ENCODE results near the gene CNNM3. TPM values are rescaled to one million over a fixed set of nuclear protein-coding genes. Genes with fewer than 3 reads are reported as not detected.

The CNNM3 gene
- total RNA-seq, 1 donor from 2014 or later, result 13.5 TPM

GRCh38 chr2:96813656-96814055 is 2.4 kb upstream of the CNNM3 start:
- DNase-seq (no peak), ATAC-seq (ENCODE audit: poor library complexity) (no peak)
- intact Hi-C loops (cut with DNase I), result no loop called here

GRCh38 chr2:96815326-96816126 is 542 bp upstream of the CNNM3 start:
- intact Hi-C loops (cut with DNase I), result no loop called here
- no peak for ATAC-seq (ENCODE audit: poor library complexity)
- no peak for DNase-seq

- DNase-seq (no peak), ATAC-seq (ENCODE audit: poor library complexity) (no peak)
- intact Hi-C loops (cut with DNase I), result no loop called here
These were observed 1.0 kb downstream of the CNNM3 start for GRCh38 chr2:96816836-96817702.

- no peak for DNase-seq
- intact Hi-C loops (cut with DNase I), result no loop called here
- no peak for ATAC-seq (ENCODE audit: poor library complexity)
These were observed 1.8 kb downstream of the CNNM3 start for GRCh38 chr2:96817882-96818281.

GRCh38 chr2:96819128-96819875 is 3.2 kb downstream of the CNNM3 start:
- intact Hi-C loops (cut with DNase I), result no loop called here
- ATAC-seq (ENCODE audit: poor library complexity), result peak; percentile 49
- peak; percentile 63 for DNase-seq

- DNase-seq (no peak), ATAC-seq (ENCODE audit: poor library complexity) (no peak)
- intact Hi-C loops (cut with DNase I), result no loop called here
These were observed 3.9 kb downstream of the CNNM3 start for GRCh38 chr2:96819876-96820511.

- ATAC-seq (ENCODE audit: poor library complexity) (no peak), DNase-seq (no peak)
- intact Hi-C loops (cut with DNase I), result no loop called here
These were observed 5.1 kb downstream of the CNNM3 start for GRCh38 chr2:96821113-96821675.

GRCh38 chr2:96822786-96823185 is 6.7 kb downstream of the CNNM3 start:
- peak; percentile 8 for ATAC-seq (ENCODE audit: poor library complexity)
- no peak for DNase-seq
- intact Hi-C loops (cut with DNase I), result no loop called here

GRCh38 chr2:96823198-96823597 is 7.1 kb downstream of the CNNM3 start:
- DNase-seq (no peak), ATAC-seq (ENCODE audit: poor library complexity) (peak; percentile 2)
- intact Hi-C loops (cut with DNase I), result no loop called here

GRCh38 chr2:96824079-96824870 is 8.2 kb downstream of the CNNM3 start:
- ATAC-seq (ENCODE audit: poor library complexity) (no peak), DNase-seq (no peak)
- intact Hi-C loops (cut with DNase I), result no loop called here

- intact Hi-C loops (cut with DNase I), result no loop called here
These were observed 9.0 kb downstream of the CNNM3 start for GRCh38 chr2:96825057-96825456.

GRCh38 chr2:96826546-96827278 is 10.6 kb downstream of the CNNM3 start:
- no peak for ATAC-seq (ENCODE audit: poor library complexity)
- DNase-seq, result no peak
- intact Hi-C loops (cut with DNase I), result no loop called here

More at GRCh38 chr2:96825057-96825456, 9.0 kb downstream of the CNNM3 start:
- DNase-seq, result no peak
- ATAC-seq (ENCODE audit: poor library complexity), result no peak

- ATAC-seq (ENCODE audit: poor library complexity) (no peak), DNase-seq (no peak)
- intact Hi-C loops (cut with DNase I), result no loop called here
These were observed 12.4 kb downstream of the CNNM3 start for GRCh38 chr2:96828436-96828835.

- DNase-seq, result no peak
- intact Hi-C loops (cut with DNase I), result no loop called here
- no peak for ATAC-seq (ENCODE audit: poor library complexity)
These were observed 12.8 kb downstream of the CNNM3 start for GRCh38 chr2:96828874-96829273.

GRCh38 chr2:96830044-96830562 is 14.0 kb downstream of the CNNM3 start:
- no peak for ATAC-seq (ENCODE audit: poor library complexity)

GRCh38 chr2:96831679-96832078 is 15.6 kb downstream of the CNNM3 start:
- ATAC-seq (ENCODE audit: poor library complexity) (peak; percentile 58), DNase-seq (no peak)
- intact Hi-C loops (cut with DNase I), result no loop called here

More at GRCh38 chr2:96830044-96830562, 14.0 kb downstream of the CNNM3 start:
- no peak for DNase-seq
- intact Hi-C loops (cut with DNase I), result no loop called here

- DNase-seq, result no peak
- intact Hi-C loops (cut with DNase I), result no loop called here
- ATAC-seq (ENCODE audit: poor library complexity), result no peak
These were observed 16.3 kb downstream of the CNNM3 start for GRCh38 chr2:96832408-96832753.
